Activated CD4-positive, alpha-beta T cell treated with anti-CD3 and anti-CD28 coated beads for 1 hour (primary cell): ENCODE results near the gene DAPP1.
A peak's percentile ranks its signal among the peaks of the same experiment; 100 is the strongest.

ENCODE experiments used
- DNase-seq: peaks from one replicate; pipeline ENCODE4 v3.0.0-alpha.2; 2020

The DAPP1 gene

DNA sequence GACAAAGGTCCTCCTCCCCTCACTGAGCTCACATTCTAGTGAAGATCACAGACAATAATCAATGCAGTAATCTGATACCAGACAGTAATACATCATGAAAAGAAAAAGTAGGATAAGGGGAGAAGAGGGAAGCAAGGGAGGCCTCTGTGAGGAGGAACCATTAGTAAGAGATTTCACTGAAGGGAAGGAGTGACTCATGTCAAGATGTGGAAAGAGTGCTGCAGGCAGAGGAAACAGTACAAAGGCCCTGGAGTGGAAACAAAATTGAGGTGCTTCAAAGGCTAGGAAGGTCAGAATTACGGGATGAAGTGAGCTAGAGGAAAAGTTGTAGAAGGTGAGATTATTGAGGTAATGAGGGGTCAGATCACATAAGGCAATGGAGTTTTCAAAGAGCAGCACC is 39.5 kb downstream of the DAPP1 start:
- DNase-seq = no peak

DNA sequence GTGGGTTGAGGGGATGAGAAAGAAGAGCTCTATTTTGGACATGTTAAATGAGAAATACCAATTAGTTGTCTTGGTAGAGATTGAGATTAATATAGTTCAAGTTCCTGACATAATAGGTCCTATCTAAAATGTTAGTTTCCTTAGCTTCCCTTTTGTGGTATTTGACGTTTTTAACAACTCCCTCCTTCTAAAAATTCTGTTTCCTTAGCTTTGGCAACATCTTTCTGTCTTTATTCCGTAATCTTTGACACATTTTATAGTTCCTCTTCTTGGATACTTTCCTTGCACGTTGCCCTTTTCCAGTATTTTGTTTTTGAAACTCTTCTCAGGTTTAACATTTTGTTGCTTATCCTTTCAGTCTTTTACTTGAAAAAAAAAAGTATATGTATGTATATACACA is 40.7 kb downstream of the DAPP1 start:
- no peak for DNase-seq

DNA sequence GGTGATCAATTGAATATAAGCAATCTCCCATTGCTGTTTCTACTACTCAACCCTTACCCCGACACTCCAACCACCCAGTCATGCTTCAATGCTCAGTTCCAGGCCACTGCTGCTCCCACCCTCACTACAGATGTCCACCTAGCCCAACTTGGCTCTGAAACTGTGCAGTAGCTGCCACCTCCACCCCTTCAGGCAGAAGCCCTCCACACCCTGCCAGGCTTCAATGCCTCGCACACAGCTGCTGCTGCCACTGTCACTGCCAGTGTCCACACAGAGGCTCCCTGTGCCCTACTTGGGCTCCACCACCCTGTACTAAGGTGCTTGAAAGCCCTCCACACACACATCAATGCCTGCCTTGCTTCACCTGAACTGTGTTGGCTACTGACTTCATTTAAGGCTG is 43.0 kb downstream of the DAPP1 start:
- no peak for DNase-seq

DNA sequence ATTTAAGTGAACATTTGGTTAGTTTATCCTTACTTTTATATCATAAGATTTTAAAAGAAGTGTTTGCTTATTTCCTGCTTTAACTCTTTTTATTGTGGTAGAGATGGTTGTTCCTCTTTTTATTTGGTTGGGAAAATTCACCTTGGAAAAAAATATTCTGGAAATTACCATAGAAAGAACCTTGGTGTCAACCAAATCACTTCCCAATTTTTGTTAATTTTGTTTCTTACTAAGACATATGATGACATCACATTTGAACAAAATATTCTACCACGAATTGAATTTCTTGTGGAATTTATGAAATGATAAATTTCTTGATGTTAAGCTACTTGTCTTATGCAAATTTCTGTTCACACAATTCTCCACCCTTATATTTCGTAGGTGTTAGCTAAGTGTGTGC is 43.9 kb downstream of the DAPP1 start:
- DNase-seq = no peak

- DNase-seq = no peak
Measured at GRCh38 chr4:99861120-99861905, 44.7 kb downstream of the DAPP1 start.

DNA sequence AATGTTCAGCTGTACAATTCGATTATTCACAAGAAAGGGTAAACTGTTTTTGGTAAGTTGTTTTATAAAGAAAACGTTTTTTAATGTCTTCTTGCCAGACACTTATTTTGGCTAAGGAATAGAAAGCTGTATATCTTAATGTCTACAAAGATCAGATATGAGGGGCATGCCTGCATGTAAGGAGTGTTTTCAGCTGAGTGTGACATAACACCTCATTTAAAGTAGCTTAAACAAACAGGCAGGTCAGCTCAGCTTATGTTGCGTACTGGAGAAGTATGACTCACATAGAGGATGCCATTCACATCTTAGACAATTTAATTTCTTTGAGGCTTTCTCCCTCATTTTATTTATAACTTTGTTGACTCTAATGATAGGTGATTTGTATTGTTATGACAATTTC is 47.2 kb downstream of the DAPP1 start:
- no peak for DNase-seq

DNA sequence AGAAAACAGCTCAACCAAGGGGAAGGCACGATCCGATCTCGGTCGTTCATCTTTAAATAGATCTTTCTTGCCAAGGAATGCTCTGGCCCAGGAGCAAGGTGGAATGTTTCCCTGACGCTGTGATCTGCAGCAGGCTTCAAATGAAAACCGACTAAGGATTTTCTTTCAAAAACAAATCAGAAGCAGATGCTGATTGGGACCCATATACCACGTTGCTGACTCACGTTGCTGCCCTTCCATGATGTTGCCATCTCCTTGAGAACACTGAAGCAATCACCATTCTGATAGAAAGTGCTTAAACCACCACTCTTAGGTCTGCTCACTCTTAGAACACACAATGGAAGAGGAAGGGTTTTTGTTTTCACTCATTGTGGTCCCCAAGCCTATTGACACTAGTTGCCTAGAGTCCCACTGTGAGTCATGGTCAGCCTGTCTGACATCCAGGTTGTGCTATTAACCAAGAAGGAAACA is 51.5 kb downstream of the DAPP1 start:
- no peak for DNase-seq

GRCh38 chr4:99872570-99872969 is 55.9 kb downstream of the DAPP1 start:
- DNase-seq = no peak

GRCh38 chr4:99875071-99875470 is 58.4 kb downstream of the DAPP1 start:
- no peak for DNase-seq

GRCh38 chr4:99876946-99877345 is 60.3 kb downstream of the DAPP1 start:
- DNase-seq = no peak

- DNase-seq = no peak
Measured at GRCh38 chr4:99878604-99879003, 62.0 kb downstream of the DAPP1 start.

DNA sequence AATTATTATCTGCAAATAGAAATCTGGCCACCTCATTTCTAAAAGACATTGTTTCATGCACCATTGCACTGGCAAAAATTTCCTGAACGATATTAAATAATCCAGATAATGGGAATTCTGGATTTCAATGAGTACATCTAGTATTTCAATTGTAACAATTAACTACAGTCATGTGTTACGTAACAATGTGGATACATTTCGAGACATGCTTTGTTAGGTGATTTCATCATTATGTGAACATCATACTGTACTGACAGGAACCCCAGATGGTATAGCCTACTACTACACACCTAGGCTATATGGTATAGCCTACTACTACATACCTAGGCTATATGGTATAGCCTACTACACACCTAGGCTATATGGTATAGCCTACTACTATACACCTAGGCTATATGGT is 62.8 kb downstream of the DAPP1 start:
- no peak for DNase-seq

GRCh38 chr4:99885063-99885664 is 68.5 kb downstream of the DAPP1 start:
- DNase-seq = no peak

- no peak for DNase-seq
Measured at GRCh38 chr4:99885687-99886086, 69.1 kb downstream of the DAPP1 start.

DNA sequence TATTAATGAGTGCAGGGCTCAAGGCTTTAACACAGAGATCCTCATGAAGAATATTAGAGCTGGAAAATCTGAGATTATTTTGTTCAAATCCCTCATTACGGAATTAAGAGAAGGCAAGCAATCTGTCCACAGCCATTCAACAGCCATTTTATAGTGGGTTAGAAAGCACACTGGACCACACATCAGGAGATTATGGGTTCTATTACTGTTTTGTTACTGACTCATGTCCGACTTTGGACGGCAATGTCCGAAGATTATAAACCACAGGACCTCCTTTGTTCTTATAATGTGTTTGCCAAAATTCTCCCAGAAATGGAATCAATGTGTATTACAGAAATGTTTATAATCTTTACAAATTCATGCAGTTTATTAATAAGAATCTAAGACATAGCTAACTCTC is 69.5 kb downstream of the DAPP1 start:
- no peak for DNase-seq

DNA sequence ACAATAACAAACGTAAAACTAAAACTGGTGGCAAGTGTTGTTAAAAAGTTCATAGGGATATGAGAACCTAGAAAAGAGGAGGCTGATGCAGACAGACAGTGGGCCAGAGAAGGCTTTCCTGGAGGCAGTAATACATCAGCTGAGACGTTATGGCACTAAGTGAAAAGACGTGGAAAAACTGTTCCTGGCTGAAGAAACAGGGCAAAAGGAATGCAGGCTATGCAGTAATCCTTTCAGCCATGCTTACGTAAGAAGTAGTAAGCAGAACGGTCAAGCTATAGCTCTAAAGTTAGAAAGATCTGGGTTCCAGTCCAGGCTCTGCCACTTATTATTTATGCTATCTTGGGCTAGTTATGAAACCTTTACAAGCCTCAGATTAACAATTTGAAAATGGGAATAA is 71.2 kb downstream of the DAPP1 start:
- no peak for DNase-seq

DNA sequence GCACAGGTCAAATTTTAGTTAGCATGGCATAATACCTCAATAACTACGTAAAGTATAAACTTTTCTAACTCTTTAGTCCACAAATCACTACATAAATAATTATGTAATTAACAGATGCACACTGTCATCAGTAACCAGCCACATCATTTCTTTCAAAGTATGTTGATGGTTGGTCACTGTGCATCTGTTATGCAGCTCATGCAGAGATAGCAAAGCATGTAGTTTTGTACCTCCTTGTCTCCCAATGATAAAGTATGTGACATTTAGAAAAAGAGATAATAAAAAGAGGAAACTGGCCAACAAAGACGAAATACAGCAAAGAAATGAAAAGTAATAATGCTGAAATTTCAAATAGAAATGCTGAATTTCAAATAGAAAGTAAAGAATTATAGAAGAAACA is 74.7 kb downstream of the DAPP1 start:
- DNase-seq = no peak

GRCh38 chr4:99893029-99893428 is 76.4 kb downstream of the DAPP1 start:
- DNase-seq = no peak

GRCh38 chr4:99893839-99894160 is 77.2 kb downstream of the DAPP1 start:
- DNase-seq = no peak

GRCh38 chr4:99894161-99894997 is 77.8 kb downstream of the DAPP1 start, which contains the start of gene LAMTOR3:
Gene LAMTOR3, minus strand, starts transcription at chr4:99894427. Its CDS starts 464 bp downstream, at chr4:99893963.
- peak; percentile 86 for DNase-seq

DNA sequence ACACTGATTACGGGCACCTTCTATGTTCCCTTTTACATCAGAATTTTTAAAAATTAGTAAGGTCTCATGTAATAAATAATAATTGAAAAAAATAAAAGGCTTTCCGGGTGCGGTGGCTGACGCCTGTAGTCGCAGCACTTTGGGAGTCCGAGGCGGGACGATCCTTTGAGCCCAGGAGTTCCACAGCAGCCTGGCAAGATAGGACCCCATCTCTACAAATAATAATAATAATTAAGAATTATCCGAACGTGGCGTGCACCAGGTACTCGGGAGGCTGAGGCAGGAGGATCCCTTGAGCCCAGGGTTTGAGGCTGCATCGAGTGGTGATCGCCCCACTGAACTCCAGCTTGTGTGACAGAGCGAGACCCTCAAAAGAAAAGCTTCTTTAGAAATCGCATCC is 78.4 kb downstream of the DAPP1 start:
- DNase-seq = no peak

DNA sequence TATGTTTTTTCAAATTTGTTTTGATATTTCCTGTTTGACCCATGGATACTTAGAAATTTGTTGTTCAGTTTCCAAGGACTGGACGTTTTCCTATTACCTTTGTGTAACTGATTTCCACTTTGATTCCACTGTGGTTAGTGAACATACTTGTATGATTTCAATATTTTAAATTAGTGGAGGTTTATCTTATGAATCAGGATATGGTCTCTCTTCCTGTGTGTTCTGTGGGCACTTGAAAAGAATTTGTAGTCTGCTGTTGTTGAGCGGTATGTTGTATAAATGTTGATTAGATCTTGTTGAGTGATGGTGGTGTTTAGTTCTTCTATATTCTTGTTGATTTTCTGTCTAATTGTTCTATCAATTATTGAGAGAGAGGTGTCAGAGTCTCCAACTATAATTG is 98.8 kb downstream of the DAPP1 start:
- DNase-seq = no peak

GRCh38 chr4:99917575-99917974 is 100.9 kb downstream of the DAPP1 start:
- DNase-seq = no peak

DNA sequence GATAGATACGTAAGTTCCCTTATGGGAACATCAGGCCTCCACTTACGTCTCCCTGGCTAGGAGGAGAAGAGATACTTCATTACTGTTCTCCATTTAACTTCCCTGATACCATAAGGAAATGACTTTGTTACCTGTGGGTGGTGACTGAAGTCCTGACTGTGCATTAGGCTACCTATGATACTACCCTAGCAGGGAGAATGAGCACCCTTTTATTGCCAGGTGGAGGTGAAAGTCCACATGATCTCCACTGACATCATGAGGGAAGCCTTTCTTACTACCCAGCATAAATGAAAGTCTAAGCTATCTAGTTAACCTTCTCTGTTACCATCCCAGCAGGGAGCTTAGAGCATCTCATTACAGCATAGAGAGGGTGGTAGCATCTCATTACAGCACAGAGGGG is 102.0 kb downstream of the DAPP1 start:
- no peak for DNase-seq
